ENCODE results near the gene GDI2. TPM values are rescaled to one million over a fixed set of nuclear protein-coding genes. Genes with fewer than 3 reads are reported as not detected.

GDI2 gene
- total RNA-seq, 4 donors from 2014 or later = 186 to 294 (median 225) TPM

DNA sequence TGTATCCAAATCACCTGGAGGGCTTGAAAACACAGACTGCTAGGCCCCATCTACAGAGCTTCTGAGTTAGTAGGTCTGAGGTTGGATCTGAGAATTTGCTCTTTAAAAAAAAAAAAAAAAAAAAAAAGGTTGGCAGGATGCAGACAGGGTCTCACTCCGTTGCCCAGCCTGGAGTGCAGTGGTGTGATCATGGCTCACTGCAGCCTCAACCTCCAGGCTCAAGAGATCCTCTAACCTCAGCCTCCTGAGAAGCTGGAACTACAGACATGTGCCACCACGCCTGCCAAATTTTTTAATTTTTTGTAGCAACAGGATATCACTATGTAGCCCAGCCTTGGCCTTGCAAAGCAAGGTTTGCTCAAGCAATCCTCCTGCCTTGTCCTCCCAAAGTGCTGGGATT, 8.0 kb downstream of the GDI2 start:
- Histone ChIP-seq H3K27ac (no peak overlapping the region), H3K36me3 (peaks cover 0 to 9% of the 10 kb centered on the region in 2 donors), H3K4me1 (peaks cover 9 to 73% (median 12%) of the 10 kb centered on the region in 3 donors), H3K27me3 (no peaks in the 10 kb centered on the region), H3K4me3 (no peak overlapping the region), H3K9me3 (no peaks in the 10 kb centered on the region)
- ATAC-seq = no peak
- WGBS, 2 donors (ENCODE audit: low coverage in 1 of 2) = 80 to 94% methylated on average over 1 to 2 of the region's 2 CpGs
- TF ChIP-seq, protein P1, sequence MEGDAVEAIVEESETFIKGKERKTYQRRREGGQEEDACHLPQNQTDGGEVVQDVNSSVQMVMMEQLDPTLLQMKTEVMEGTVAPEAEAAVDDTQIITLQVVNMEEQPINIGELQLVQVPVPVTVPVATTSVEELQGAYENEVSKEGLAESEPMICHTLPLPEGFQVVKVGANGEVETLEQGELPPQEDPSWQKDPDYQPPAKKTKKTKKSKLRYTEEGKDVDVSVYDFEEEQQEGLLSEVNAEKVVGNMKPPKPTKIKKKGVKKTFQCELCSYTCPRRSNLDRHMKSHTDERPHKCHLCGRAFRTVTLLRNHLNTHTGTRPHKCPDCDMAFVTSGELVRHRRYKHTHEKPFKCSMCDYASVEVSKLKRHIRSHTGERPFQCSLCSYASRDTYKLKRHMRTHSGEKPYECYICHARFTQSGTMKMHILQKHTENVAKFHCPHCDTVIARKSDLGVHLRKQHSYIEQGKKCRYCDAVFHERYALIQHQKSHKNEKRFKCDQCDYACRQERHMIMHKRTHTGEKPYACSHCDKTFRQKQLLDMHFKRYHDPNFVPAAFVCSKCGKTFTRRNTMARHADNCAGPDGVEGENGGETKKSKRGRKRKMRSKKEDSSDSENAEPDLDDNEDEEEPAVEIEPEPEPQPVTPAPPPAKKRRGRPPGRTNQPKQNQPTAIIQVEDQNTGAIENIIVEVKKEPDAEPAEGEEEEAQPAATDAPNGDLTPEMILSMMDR (IDR thresholded peaks at IDR 0.05) = no peak
- TF ChIP-seq POLR2A (IDR thresholded peaks at IDR 0.05) (no peak), EP300 (IDR thresholded peaks at IDR 0.05) (no peak), POLR2AphosphoS5 (IDR thresholded peaks at IDR 0.05) (no peak)

DNA sequence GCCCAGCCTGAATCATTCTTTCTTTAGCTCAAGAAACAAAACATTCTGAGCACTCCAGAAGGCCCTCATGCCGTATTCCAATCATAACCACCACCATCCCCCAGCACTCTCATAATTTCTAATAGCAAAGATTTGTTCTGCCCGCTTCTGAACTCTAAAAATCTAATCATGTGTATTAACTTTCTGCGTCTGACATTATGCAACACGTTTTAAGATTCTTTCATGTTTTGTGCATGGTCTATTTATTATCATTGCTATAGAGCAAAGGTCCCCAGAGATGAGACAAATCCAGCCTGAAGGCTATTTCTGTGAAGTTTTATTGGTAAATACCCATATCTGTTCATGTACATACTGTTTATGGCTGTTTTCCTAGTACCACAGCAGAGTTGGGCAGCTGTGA, 8.8 kb downstream of the GDI2 start:
- no peak for ATAC-seq
- Histone ChIP-seq H3K36me3 (peaks cover 0 to 18% of the 10 kb centered on the region in 2 donors), H3K27ac (no peak overlapping the region), H3K27me3 (no peaks in the 10 kb centered on the region), H3K9me3 (no peaks in the 10 kb centered on the region), H3K4me1 (peaks cover 3 to 64% (median 5%) of the 10 kb centered on the region in 3 donors), H3K4me3 (no peak overlapping the region)
- TF ChIP-seq, protein P1 (IDR thresholded peaks at IDR 0.05) = no peak
- TF ChIP-seq POLR2A (IDR thresholded peaks at IDR 0.05) (no peak), POLR2AphosphoS5 (IDR thresholded peaks at IDR 0.05) (no peak), EP300 (IDR thresholded peaks at IDR 0.05) (no peak)
- 93 to 95% methylated on average over 4 of the region's 4 CpGs for WGBS, 2 donors (ENCODE audit: low coverage in 1 of 2)

DNA sequence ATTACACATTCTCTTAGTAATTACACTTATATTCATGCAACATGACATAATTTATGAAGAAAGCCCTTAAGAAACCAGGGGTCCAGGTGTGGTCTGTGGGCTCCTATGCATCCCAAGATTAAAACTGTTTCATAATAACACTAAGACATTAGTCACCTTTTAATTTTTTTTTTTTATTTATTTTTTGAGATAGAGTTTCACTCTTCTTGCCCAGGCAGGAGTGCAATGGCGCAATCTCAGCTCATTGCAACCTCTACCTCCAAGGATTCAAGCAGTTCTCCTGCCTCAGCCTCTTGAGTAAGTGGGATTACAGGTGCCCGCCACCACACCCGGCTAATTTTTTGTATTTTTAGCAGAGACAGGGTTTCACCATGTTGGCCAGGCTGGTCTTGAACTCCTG, 12.5 kb downstream of the GDI2 start:
- Histone ChIP-seq H3K27me3 (no peaks in the 10 kb centered on the region), H3K27ac (no peak overlapping the region), H3K9me3 (no peaks in the 10 kb centered on the region), H3K36me3 (peaks cover 5 to 47% of the 10 kb centered on the region in 2 donors), H3K4me1 (peaks cover 0 to 31% (median 0%) of the 10 kb centered on the region in 3 donors), H3K4me3 (no peak overlapping the region)
- 100% methylated on average over 1 of the region's 3 CpGs; no CpG with 5 or more reads in 1 of the 2 donors for whole genome bisulfite sequencing, 2 donors (ENCODE audit: low coverage in 1 of 2)
- TF ChIP-seq POLR2A (IDR thresholded peaks at IDR 0.05) (no peak), EP300 (IDR thresholded peaks at IDR 0.05) (no peak), POLR2AphosphoS5 (IDR thresholded peaks at IDR 0.05) (no peak)
- TF ChIP-seq, protein P1 (IDR thresholded peaks at IDR 0.05) = no peak
- ATAC-seq = no peak

DNA sequence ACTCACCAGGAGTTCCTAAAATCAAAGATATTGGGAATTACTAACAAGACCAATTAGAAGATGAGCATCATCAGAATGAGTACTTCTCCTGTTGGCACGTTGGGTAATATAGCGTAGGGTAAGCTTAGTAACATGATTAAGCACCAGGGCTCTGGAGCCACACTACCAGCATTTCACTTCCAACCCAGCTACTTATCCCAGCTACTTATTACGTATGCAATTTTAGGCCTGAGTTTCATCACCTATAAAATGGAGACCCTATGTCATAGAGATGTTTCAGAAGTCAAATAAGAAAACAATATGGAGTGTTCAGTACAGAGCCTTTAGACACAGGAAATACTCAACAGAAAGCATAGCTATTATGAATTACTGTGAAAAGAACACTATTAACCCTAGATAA, 19.0 kb downstream of the GDI2 start:
- no peak for ATAC-seq
- WGBS, 2 donors (ENCODE audit: low coverage in 1 of 2) = 92 to 97% methylated on average over 3 of the region's 3 CpGs
- H3K27me3 ChIP-seq = no peaks in the 10 kb centered on the region
- TF ChIP-seq POLR2AphosphoS5 (IDR thresholded peaks at IDR 0.05) (no peak), POLR2A (IDR thresholded peaks at IDR 0.05) (no peak), EP300 (IDR thresholded peaks at IDR 0.05) (no peak)
- TF ChIP-seq, protein P1 (IDR thresholded peaks at IDR 0.05) = no peak
- peaks cover 9 to 97% of the 10 kb centered on the region in 2 donors for H3K36me3 ChIP-seq
- no peaks in the 10 kb centered on the region for H3K9me3 ChIP-seq
- no peaks in the 10 kb centered on the region for H3K4me1 ChIP-seq
- H3K4me3 ChIP-seq = no peak overlapping the region
- H3K27ac ChIP-seq = no peak overlapping the region

DNA sequence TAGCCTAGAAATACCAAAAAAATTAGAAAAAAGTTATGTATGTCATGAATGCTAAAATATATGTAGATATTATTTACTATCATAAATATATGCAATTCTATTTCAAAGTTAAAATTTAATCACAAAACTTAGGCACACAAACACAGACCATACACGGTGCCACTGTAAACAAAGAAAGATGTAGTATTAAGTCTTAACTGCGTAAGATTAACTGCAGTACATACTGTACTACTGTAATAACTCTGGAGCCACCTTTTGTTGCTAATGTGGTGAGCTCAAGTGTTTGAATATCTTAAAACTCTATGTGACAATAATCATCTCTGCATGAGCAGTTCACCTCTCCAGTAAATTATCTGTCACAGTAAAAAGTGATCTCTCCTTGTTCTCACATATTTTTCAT, 23.6 kb downstream of the GDI2 start:
- H3K4me3 ChIP-seq = no peak overlapping the region
- H3K27ac ChIP-seq = no peak overlapping the region
- H3K36me3 ChIP-seq = peaks cover under 1 to 92% of the 10 kb centered on the region in 2 donors
- 77 to 87% methylated on average over 2 of the region's 2 CpGs for WGBS, 2 donors (ENCODE audit: low coverage in 1 of 2)
- H3K9me3 ChIP-seq = no peaks in the 10 kb centered on the region
- ATAC-seq = no peak
- H3K4me1 ChIP-seq = peaks cover 0 to 11% (median 0%) of the 10 kb centered on the region in 3 donors
- H3K27me3 ChIP-seq = no peaks in the 10 kb centered on the region
- TF ChIP-seq POLR2AphosphoS5 (IDR thresholded peaks at IDR 0.05) (no peak), POLR2A (IDR thresholded peaks at IDR 0.05) (no peak), EP300 (IDR thresholded peaks at IDR 0.05) (no peak)
- TF ChIP-seq, protein P1 (IDR thresholded peaks at IDR 0.05) = no peak
